GM18505 (cell line): ENCODE data around the gene RNF13.

Source experiments
- ATAC-seq: cut with Tn5 transposase; IDR thresholded peaks from one replicate; pipeline ENCODE4 v1.9.1; 2021; ENCODE audit not compliant: unreplicated experiment
- POLR2A ChIP-seq: IDR thresholded peaks from 4 replicates; pipeline ENCODE4 v1.6.1; 2011; ENCODE audit warnings: borderline replicate concordance; ENCODE audit not compliant: insufficient read depth, insufficient read length; ENCODE audit errors: extremely low read depth

RNF13 gene

DNA sequence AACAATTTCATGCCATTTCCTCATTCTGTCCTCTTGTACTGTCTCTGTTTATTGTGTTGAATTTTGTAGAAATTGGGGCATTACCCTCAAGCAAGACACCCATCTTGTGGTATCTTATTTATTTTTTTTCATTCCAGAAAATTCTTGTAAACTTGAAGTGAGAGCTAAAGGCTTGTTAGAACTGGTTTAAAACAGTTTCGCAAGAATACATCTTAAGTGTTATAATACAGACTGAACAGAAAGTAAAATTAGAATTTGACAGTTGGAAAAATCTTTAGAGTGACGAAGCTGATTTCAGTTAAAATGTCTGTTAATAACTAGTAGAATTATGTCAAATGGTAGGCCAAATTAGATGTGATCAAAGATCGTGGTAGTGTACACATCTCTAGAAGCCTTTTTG lies 26.9 kb downstream of the RNF13 start:
- no peak for TF ChIP-seq POLR2A

DNA sequence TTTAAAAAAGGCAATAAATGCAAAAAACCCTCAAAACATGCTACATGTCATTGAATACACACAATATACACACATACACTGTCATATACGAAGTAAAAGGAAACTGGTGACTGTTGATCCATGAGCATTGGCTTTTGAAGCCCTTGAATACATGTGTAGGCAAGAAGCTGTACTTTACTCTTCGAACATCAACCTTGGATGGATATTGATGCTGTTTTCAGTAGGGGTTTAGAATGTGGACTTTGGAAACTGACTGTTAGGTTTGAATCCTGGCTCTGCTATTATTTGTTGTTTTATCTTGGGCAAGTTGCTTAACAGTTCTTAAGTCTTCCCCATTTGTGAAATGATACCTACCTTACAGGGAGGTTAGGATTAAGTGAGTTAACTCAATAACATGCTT lies 30.5 kb downstream of the RNF13 start:
- TF ChIP-seq POLR2A: no peak
- ATAC-seq: no peak

More for the DNA sequence above, 26.9 kb downstream of the RNF13 start:
- ATAC-seq: no peak

DNA sequence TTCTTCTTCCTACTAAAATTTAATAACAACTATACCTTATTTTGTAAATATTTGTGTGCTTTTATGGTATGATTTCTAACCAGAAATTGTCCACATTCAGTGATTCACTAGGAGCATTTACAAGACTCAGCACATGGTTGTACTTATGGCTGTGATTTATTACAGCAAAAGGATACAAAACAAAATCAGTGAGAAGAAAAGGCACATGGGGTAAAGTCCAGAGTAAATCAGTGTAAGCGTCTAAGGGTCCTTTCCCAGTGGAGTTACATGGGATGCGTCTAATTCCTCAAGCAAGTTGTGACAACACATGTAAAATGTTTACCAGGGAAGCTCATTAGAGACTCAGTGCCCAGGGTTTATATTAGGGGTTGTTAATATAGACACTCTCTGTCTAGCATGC lies 31.1 kb downstream of the RNF13 start:
- no peak for TF ChIP-seq POLR2A
- no peak for ATAC-seq

DNA sequence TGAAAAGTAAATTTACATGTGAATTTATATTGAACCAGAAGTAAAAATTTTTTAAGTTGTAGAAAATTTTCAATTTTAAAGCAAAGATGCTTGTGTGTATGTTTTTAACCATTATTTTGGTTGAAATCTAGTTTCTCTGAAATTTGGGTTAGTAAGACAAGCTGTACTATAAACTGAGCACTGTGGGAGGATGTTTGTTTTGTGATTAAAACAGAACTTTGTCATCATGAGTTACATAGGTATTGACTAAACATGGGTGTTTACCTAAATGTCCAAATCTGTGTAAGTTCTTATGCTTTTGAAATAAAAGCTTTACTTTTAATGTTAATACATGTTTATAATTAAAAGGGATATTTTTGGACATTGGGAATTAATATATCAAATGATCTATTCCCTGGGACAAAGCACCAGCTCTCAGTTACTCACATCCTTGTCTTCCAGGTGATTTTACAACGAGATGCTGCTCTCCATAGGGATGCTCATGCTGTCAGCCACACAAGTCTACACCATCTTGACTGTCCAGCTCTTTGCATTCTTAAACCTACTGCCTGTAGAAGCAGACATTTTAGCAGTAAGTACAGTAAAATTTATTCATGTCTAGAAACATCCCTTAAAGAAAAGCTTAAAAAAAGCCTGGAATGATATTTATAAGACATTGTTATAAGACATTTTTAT lies 32.7 kb downstream of the RNF13 start:
- ATAC-seq: no peak

DNA sequence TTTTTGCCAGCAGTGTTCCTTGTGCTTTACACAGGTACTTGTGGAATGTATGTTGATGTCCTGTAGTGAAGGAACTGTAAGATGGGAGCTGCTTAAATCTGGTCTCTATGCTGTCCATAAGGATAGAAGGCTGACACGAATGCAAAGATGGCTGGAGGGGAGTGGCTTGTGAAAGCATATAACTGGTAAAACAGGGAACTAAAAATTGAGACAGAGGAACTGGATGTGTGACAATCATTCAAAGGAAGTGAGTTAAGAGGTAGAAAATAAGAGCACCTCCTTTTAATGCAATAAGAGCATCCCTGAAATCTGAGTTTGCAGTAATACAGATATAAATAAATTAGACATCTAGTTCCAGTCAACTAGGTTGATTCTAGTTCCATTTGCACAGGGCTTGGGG lies 35.2 kb downstream of the RNF13 start:
- ATAC-seq: no peak
- TF ChIP-seq POLR2A: no peak

More for the DNA sequence above, 32.7 kb downstream of the RNF13 start:
- TF ChIP-seq POLR2A: no peak

DNA sequence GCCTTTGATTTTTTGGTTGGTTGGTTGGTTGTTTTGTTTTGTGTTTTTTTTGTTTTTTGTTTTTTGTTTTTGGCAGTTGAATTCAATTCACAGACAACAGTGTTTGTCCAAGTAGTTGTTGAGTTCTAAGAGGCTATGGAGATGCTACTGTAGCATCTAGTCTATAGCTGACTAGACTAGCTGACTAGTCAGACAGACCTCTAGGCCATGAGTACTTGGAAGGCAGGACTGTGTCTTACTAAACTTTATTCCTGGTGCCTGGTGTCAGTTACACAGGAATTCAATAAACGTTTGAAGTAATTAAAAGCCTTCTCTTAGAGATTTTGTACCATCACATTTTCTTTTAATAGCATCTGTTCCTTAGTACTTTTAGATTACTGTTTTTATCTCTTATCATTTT lies 35.7 kb downstream of the RNF13 start:
- no peak for TF ChIP-seq POLR2A
- ATAC-seq: no peak

DNA sequence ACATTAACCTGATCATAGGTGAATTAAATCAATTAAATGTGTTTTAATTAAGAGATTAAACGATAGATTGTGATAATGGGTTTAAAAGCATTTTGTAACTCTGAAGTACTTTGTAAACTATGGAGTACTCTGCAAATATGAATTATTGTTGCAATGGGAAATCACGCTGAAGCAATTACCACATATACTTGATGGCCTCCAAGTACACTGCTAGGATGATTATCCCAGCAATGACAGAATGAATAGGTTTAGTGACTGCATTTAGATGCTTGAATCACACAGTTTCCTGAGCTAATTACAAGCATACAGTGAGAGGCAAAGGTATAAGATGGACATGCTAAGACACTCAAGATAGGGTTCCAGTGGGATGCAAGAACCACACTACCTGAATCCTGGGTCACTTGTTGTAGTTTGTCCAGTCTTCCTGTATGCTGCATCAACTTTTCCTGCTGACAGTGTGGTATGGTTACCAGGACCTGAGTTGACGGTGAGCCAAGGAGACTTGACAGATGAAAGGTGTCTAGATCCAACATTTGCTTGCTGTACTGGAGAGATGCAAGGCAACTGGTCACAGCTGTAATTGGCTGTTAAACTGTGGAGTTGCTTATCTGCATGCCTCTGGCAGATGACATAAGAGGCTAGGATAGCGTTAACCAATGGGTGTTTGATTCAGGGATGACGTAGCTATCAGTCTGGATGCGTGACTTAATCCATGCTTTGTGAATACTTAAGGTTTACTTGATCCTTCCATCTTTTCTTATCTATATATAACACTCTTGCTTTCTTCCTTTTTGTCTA lies 38.0 kb downstream of the RNF13 start:
- no peak for ATAC-seq
- TF ChIP-seq POLR2A: no peak

DNA sequence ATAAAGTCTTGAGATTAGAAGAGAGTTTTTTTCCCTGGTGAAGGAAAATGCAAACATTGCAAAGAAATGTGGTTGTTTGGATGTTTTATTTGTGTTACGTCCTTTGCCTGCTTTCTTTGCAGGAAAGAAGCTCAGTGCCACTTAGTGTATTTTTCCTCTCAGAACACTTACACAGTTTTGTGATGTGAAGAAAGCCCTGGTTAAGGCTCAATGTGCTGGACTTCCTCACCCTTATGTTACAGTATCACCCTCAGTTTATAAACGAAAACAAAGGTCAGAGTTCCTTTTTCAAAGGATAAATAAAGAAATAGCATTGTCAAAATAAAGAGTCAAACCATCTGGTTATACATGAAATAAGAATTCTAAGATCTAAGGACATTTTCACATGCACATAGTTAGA lies 45.9 kb downstream of the RNF13 start:
- ATAC-seq: no peak
- TF ChIP-seq POLR2A: no peak

DNA sequence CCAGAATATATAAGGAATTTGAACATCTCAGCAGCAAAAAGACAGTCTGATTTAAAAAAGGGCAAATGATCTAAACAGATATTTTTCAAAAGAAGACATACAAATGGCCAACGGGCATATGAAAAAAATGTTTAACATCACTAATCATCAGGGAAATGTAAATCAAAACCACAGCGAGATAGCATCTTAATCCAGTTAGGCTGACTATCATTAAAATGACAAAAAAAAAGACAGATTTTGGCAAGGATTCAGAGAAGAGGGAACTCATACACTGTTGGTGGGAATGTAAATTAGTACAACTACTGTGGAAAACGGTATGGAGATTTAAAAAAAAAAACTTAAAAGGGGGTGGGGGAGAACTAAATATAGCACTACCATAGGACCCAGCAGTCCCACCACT lies 47.9 kb downstream of the RNF13 start:
- TF ChIP-seq POLR2A: no peak
- ATAC-seq: no peak

DNA sequence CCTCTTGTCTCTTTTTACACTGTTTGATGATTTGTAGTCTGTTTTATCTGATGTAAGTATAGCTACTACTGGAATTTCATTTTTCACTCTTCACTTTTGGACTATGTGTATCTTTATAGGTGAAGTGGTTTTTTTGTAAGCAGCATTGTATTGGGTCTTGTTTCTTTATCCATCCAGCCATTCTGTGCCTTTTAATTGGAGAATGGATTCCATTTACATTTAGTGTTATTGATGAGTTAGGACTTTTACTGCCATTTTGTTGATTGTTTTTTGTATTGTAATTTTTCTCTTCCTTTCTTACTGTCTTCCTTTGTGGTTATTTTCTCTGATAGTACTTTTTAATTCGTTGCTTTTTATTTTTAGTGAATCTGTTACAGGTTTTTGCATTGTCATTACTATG lies 54.5 kb downstream of the RNF13 start:
- no peak for ATAC-seq
- TF ChIP-seq POLR2A: no peak

DNA sequence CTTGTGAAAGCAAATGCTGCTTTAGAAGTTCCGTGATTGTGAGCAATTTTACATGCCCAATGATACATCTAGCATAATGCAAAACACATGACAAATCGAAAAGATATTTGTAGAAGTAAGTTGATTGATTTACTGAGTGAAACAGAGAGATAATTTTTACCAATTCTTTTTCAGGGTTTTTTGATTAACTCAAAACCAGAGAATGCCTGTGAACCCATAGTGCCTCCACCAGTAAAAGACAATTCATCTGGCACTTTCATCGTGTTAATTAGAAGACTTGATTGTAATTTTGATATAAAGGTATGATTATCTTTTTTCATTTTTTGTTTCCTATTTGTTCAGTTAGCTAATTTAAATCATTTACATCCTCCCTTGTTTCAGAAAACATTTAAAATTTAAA lies 58.8 kb downstream of the RNF13 start:
- no peak for TF ChIP-seq POLR2A

DNA sequence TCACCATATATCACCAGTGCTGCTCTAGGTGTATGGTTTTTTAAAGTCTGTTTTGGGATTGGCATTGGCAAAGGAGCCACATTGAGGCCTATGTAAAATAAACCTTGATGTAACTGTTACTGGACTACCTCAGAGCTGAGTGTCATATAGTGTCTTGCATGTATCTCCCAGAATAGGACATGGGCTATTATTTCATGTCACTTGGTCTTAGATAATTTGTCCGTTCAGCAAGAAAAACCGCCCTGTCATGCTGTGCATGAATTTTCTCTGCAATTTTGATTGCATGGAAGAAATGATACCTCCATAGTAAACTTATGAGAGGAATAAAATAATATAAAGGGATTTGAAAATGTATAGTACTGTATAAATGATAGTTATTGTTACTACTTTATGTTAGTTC lies 59.6 kb downstream of the RNF13 start:
- TF ChIP-seq POLR2A: no peak
- no peak for ATAC-seq

More for the DNA sequence above, 58.8 kb downstream of the RNF13 start:
- ATAC-seq: no peak

DNA sequence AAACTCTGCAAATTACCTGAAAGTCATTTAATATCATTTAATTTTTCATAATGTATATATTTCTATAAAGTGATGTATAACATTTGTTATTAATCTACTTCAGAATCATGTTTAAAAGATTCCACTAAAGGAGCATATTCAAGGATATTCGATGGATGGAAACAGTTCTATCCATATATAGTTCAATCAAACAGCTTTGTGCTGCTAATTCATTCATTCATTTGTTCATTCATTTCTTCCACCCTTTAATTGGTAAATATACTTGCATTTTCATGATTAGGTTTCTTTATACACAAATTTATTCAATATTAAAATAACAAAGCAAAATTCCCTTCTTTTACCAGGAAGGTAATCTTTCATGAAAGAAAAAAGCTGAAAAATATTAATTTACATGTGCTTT lies 64.7 kb downstream of the RNF13 start:
- ATAC-seq: no peak
- TF ChIP-seq POLR2A: no peak

DNA sequence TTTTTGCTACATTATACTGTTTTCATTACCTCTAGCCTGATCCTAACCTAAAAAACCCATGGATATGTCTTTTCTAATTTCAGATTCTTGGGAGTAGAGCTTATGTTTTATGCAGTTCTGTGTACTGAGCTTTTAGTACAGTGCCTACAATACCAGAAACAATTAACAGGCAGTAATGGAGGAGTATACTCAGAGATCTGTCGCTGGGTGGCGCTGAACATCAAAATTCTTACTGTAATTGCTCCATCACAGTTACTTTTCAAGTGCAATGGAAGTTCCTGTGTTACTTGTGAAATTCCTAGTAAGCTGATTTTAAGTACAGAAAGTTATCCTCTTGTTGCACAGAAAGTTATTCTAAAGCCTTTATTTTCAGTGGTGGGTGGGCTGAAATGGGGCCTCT lies 66.9 kb downstream of the RNF13 start:
- ATAC-seq: peak; percentile 74
- TF ChIP-seq POLR2A: no peak
